ENCODE results near the gene DGKI. TPM values are rescaled to one million over a fixed set of nuclear protein-coding genes. Genes with fewer than 3 reads are reported as not detected.

Gene DGKI
- total RNA-seq, 1 donor from 2014 or later, result 1.3 TPM

DNA sequence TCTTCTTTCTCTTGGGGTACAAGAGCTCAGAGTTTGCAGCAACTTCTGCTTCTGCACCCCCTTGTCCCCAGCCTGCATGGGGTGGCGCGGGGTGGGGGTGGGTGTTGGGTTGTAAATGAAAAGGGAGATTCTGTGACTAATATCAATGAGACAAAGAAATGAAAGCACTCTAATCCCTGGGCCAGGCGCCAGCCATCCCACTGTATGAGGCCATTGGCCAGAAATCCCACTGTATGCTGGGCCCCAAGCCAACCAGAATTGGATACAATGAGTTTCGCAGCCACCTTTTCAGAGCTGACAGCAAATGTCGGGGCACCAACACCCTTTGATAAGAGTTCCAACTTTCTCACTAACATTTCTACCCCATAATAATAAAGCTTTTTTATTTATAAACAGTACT is 492.4 kb downstream of the DGKI start:
- no peak for DNase-seq
- Histone ChIP-seq H3K4me3 (no peak overlapping the region), H3K27me3 (ENCODE audit: low read depth) (no peaks in the 10 kb centered on the region), H3K27ac (replicated peaks) (no peak overlapping the region), H3K4me1 (no peaks in the 10 kb centered on the region), H3K36me3 (no peaks in the 10 kb centered on the region), H3K9me3 (replicated peaks) (peaks cover 13% of the 10 kb centered on the region)
- TF ChIP-seq, protein P1, sequence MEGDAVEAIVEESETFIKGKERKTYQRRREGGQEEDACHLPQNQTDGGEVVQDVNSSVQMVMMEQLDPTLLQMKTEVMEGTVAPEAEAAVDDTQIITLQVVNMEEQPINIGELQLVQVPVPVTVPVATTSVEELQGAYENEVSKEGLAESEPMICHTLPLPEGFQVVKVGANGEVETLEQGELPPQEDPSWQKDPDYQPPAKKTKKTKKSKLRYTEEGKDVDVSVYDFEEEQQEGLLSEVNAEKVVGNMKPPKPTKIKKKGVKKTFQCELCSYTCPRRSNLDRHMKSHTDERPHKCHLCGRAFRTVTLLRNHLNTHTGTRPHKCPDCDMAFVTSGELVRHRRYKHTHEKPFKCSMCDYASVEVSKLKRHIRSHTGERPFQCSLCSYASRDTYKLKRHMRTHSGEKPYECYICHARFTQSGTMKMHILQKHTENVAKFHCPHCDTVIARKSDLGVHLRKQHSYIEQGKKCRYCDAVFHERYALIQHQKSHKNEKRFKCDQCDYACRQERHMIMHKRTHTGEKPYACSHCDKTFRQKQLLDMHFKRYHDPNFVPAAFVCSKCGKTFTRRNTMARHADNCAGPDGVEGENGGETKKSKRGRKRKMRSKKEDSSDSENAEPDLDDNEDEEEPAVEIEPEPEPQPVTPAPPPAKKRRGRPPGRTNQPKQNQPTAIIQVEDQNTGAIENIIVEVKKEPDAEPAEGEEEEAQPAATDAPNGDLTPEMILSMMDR (IDR thresholded peaks at IDR 0.05; ENCODE audit: borderline replicate concordance), result no peak
- intact Hi-C loops (cut with micrococcal nuclease), result no loop called here

DNA sequence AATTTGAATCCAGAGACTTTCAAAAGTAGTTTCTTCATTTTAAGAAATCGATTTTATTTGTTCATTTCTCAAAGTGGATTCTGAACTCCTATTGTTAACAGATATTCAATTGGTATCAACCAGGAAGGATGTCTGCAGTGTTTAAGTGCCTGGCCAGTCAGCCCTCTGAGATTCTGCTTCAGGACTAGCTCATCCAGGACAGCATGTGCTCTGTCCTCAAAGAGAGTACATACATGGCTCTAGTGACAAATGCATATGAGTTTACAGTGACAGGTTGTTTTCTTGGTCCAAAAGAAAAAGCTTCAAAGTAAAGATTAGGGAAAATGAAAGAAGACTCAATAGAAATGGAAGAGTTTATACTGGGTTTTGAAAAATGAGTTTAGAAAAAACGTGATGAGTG is 494.8 kb downstream of the DGKI start:
- TF ChIP-seq, protein P1 (IDR thresholded peaks at IDR 0.05; ENCODE audit: borderline replicate concordance), result no peak
- H3K27me3 ChIP-seq (ENCODE audit: low read depth), result peaks cover 1% of the 10 kb centered on the region
- no peak overlapping the region for H3K27ac ChIP-seq (replicated peaks)
- no peak overlapping the region for H3K4me3 ChIP-seq
- no peaks in the 10 kb centered on the region for H3K36me3 ChIP-seq
- intact Hi-C loops (cut with micrococcal nuclease), result no loop called here
- H3K9me3 ChIP-seq (replicated peaks), result peaks cover 3% of the 10 kb centered on the region
- DNase-seq, result no peak
- no peaks in the 10 kb centered on the region for H3K4me1 ChIP-seq

DNA sequence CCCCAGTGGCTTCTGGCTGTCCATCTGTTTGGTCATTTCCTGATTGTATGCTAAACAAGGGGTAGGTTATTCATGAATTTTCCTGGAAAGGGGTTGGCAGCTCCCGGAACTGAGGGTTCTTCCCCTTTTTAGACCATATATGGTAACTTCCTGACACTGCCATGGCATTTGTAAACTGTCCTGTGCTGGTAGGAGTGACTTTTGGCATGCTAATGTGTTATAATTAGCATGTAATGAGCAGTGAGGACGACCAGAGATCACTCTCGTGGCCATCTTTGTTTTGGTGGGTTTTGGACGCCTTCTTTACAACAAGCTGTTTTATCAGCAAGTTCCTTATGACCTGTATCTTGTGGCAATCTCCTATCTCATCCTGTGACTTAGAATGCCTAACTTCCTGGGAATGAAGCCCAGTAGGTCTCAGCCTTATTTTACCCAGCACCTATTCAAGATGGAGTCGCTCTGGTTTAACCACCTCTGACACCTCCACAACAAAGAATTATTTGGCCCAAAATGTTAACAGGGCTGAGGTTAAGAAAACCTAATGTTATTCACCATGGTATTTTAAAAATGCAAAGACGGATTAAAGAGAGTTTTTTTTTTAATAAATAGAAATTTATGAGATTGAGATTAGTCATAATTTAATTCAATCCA is 500.9 kb downstream of the DGKI start:
- Histone ChIP-seq H3K36me3 (no peaks in the 10 kb centered on the region), H3K4me1 (peaks cover 6% of the 10 kb centered on the region), H3K27me3 (ENCODE audit: low read depth) (peaks cover 30% of the 10 kb centered on the region), H3K4me3 (no peak overlapping the region), H3K9me3 (replicated peaks) (no peaks in the 10 kb centered on the region), H3K27ac (replicated peaks) (no peak overlapping the region)
- intact Hi-C loops (cut with micrococcal nuclease), result no loop called here
- TF ChIP-seq, protein P1 (IDR thresholded peaks at IDR 0.05; ENCODE audit: borderline replicate concordance), result no peak
- no peak for DNase-seq

DNA sequence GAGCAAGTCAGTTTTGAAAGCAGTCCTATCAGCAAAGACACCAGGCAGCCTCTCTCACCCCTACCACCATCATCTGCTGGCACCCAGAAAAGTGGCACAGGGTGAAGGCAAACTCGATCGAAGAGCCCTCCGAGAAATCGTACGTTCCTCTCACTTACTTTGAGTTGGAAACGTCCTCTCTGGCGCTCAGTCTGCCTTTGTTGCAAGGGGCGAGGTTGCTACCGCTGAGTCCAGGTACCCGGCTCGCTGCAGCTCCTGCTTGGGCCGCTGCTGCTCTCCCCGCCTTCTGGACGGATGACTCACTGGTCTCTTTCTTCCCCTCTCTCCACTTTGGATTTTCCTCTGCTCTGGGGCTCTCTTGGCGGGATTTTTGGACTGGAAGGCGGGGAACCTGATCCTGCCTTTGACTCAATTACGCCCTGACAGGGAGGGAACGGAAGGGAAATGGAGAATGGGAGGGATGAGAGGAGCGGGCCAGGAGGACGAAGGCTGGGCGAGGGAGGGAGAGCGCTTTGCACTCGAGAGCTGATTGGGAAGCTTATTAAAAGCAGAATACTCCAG is 503.4 kb downstream of the DGKI start, which contains the start of gene PTN:
Gene PTN, minus strand, starts transcription at position 453 of the 561 bp plus-strand sequence. CDS start 88,760 bp downstream, outside the sequence.
- Histone ChIP-seq H3K9me3 (replicated peaks) (no peaks in the 10 kb centered on the region), H3K36me3 (no peaks in the 10 kb centered on the region), H3K4me3 (peak within 1 kb of the TSS; percentile 63), H3K27me3 (ENCODE audit: low read depth) (peaks cover 30% of the 10 kb centered on the region), H3K4me1 (peaks cover 6% of the 10 kb centered on the region), H3K27ac (replicated peaks) (no peak within 1 kb of the TSS)
- DNase-seq, result peak; percentile 40
- intact Hi-C loops (cut with micrococcal nuclease), result no loop called here
- TF ChIP-seq, protein P1 (IDR thresholded peaks at IDR 0.05; ENCODE audit: borderline replicate concordance), result no peak

DNA sequence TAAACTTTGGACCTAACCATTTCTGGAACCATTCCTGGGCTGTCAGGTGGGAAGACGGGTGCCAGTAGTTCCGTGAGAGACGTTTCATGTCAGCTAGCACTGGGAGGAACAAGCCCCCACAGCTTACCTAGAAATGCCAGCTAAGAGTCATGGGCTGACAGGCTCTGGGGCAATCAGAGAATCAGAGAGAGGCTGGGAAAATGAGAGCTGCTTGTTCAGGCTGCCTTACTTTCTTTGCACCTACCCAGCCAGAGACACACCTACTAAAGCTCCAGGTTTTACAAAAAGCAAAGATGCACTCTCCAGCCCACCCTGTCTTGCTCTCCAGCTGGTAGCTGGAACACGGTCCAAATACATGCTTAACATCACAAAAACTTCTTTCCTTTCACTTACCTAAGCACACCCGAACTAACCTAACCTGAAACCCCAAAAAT is 503.9 kb downstream of the DGKI start:
- no peak for DNase-seq
- intact Hi-C loops (cut with micrococcal nuclease), result no loop called here
- H3K27ac ChIP-seq (replicated peaks), result no peak overlapping the region
- no peaks in the 10 kb centered on the region for H3K9me3 ChIP-seq (replicated peaks)
- TF ChIP-seq, protein P1 (IDR thresholded peaks at IDR 0.05; ENCODE audit: borderline replicate concordance), result no peak
- H3K4me3 ChIP-seq, result peak overlapping the region; percentile 63
- H3K27me3 ChIP-seq (ENCODE audit: low read depth), result peaks cover 30% of the 10 kb centered on the region
- peaks cover 6% of the 10 kb centered on the region for H3K4me1 ChIP-seq
- H3K36me3 ChIP-seq, result no peaks in the 10 kb centered on the region

Measured in left ventricle myocardium inferior (tissue), 1 donor.